Stimulated activated CD8-positive, alpha-beta memory T cell treated with anti-CD3 and anti-CD28 coated beads, Interleukin-2, amount 100 ng/mL, for 48 hours (primary cell): ENCODE measurements around the gene USH2A.

ENCODE experiments used
- DNase-seq, 2 donors: peaks; one replicate each; pipeline ENCODE4 v3.0.0-alpha.2; 2020; ENCODE audit warnings: low read depth in 2 of 2

The USH2A gene

DNA sequence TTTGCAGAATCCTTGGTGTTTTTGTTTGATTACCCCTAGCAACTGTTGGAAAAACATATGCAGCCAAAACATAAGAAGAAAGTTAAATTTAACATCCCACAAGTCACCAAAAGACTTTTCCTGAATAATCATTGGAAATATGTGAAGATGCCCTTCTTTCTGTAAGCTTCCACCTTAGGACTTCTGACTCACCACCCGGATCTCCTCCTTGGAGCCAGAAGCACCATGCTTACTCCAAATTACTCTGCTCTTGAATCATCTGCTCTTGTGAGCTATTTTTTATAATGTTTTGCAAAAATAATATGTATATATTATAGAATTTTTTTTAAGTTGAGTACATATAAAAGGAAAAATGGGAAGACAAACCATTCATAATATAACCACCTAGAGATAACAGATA is 464.4 kb downstream of the USH2A start:
- no peak for DNase-seq

DNA sequence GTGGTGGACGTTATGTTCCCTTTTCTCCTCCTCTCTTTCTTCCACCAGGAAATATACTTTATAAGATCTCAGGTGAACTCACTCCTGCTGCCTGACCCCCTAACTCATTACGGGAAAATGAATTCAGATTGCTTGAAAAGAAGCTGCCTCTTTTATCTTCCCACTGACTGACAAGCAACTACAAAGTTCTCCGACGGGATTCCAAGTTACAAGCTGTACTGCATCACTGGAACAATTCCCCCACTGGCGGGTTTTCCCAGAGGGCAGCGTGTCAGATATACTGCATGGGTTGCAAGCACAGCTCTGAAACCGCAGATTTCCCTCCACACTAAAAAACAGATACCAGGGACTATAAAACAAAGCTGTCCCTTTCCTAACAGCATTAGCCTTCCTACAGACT is 465.6 kb downstream of the USH2A start:
- no peak for DNase-seq

DNA sequence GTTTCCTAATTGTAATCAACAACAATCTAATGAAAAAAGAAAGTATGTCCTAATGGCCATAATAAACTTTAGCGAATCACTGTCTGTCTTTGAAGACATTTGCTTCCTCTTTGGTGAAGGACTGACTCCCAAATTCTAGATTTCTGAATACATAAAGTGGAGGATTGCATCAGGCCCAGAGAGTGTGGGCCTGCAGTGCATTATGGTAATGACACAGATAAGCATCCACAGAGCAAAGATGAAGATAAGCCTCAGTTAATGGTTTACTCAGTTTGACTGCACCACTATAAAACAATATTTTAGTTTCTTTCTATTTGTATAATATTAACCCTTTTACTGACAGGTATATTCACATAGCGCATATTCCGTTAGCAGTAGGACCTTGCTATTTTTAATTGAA is 490.7 kb downstream of the USH2A start:
- no peak for DNase-seq

DNA sequence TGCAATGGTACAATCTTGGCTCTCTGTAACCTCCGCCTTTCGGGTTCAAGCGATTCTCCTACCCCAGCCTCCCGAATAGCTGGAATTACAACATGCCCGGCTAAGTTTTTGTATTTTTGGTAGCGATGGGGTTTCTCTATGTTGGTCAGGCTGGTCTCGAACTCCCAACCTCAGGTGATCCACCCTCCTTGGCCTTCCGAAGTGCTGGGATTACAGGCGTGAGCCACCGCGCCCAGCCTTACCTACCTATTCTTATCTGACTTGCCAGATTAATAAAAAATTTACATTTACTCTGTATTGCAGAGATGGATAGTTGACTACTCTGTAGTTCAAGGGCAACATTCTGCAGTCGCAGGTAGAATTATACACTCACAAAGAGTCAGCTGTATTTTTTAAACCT is 496.6 kb downstream of the USH2A start:
- no peak for DNase-seq

DNA sequence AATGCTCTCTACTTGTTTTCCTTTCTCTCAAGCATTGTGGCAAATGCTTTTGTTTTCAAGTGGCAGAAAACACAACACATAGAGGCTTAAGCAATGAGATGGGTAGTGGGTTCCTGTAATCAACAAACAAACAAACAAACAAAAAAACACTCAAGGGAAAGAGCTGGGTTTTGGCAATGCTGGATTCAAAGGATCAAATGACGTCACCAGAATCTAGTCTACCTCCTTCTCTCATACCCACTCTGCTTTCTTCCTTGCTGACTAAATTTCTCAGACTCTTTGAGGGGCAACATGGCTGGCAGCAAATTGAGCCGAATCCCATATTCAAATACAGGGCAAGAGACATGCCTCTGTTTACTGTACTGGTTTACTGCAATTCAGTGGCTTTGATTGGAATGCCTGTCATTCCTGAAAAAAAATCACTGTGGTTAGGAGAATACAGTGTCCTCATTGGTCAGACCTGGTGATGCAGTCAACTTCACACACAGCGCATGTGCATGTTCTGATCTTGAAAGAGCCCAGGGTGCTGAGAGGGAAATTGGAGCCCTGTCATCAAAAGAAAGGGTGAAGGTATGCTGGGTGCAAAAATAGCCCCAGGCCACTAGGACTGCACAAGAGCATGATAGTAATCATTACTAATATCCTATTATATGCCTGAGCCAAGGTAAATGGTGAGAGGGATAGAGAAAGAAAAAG is 500.0 kb downstream of the USH2A start:
- no peak for DNase-seq

DNA sequence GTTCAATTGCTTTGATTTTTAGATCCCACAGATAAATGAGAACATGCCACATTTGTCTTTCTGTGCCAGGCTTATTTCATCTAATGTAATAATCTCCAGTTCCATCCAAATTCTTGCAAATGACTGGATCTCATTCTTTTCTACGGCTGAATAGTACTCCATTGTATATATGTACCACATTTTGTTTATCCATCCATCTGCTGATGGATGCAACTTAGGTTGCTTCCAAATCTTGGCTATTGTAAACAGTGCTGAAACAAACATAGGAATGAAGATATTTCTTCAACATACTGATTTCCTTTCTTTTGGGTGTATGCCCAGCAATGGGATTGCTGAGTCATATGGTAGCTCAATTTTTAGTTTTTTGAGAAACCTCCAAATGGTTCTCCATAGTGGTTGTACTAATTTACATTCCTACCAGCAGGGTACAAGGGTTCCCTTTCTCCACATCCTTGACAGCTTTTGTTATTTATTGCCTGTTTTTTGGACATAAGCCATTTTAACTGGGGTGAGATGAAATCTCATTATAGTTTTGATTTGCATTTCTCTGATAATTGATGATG is 511.8 kb downstream of the USH2A start:
- DNase-seq, result no peak

DNA sequence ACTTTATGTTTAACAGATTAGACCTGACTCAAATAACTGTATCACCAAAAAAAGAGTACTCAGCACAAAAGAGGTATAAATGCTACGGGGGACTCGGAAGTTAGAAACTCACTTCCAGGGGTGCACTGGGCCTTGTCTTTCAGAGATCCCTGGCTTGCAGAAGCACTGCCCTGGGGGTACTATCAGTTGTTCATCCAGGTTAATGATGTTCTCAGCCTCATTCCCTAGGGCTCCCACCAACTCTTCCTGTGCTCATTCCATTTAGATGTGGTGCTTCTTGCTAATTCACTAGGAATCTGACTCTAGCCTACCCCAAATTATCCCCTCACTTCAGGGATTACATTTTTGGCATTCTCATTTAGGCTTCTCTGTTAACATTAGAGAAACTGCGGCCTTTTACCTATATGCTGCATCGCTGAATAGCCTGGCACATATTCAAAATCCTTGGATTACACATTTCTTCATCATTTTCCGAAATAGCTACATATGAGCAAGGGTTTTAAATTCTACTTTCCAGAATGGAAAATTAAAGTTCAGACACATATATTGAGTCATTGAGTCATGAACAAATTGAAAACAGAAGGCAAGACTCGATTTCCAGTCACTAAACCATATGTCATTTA is 517.6 kb downstream of the USH2A start:
- no peak for DNase-seq

DNA sequence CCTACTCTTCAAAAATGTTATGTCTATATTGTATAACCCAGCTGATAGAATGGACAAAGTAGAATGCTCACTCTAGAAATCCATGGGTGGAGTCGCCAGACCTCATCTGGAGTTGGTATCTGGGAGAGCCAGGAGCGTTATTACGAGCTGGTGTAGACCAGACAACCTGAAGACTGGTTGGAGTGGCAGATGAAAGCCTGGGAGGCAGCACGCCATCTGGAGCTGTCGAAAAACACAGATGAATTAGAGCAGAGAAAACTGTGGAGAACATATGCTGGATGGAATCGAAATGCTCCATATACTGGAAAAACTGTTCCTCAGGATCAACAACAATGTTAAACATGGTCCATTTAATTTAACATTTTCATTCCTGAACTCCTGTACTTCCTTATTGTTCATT is 522.6 kb downstream of the USH2A start:
- DNase-seq, result no peak

DNA sequence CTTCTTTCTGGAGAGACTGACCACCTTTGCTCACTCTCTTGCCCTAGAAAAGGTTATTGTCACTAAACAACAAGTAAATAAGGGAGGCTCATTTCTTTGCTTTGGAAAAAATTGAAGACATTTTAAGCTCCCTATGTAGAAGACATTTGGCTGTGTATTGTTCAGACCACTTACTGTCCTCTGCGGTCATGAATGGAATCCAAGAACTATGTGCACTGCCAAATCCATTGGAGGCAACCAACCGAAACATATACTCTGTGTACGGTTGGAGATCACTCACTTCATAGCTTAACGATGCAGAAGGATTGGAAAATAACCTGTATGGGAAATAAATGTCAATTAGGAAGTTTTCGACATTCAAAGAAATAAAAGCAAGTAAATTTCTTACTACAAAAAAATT is 523.3 kb downstream of the USH2A start:
- no peak for DNase-seq

DNA sequence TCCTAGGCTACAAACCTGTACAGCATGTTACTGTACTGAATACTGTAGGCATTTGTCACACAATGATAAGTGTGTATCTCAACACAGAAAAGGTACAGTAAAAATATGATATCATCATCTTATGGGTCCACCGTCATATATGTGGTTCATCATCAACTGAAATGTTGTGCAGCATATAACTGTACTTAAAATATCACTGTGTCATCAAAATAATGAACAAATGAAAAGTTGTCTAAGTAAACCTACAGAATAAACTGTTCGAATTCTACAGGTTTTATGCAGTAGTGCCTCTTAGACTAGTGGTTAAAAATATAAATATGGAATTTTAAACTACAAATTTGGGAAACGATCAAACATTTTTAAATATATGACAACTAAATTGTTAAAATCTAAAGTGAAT is 527.4 kb downstream of the USH2A start:
- DNase-seq, result no peak

DNA sequence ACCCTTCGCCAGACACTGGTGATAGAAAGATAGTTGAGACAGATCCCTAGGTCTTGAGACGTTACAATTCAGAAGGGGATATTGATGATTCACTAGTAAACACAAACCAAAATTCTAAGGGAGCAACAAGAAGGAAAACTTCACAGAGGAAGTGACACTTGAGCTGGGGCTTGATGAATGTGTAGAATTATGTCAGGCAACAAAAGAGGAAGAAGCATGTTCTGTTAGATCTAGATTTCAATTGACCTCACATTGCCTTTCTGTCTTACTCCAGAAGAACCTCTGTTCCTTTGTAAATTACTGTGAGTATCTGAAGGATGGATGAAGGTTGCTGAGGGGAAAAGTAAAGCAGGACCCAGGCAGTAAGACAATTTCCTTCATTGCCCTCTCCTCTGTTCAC is 528.0 kb downstream of the USH2A start:
- DNase-seq, result no peak

DNA sequence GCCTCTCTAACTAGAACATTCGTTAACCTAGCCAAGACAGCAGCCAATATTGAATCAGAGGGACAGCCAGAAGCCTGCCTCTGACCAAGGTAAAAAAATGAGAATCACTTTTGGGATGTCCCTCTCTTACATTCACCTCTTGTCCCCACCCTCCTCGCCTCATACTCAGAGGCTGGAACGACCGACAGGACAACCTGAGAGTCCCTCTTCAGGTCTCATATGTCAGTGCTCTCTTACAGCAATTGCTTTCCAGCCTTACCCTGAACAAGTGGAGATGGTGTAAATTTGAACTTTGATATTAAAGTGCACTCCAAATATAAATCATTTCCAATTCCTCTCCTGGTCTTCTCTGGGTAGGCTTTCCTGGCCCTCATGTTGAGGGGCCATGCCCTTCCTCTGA is 528.6 kb downstream of the USH2A start:
- no peak for DNase-seq

DNA sequence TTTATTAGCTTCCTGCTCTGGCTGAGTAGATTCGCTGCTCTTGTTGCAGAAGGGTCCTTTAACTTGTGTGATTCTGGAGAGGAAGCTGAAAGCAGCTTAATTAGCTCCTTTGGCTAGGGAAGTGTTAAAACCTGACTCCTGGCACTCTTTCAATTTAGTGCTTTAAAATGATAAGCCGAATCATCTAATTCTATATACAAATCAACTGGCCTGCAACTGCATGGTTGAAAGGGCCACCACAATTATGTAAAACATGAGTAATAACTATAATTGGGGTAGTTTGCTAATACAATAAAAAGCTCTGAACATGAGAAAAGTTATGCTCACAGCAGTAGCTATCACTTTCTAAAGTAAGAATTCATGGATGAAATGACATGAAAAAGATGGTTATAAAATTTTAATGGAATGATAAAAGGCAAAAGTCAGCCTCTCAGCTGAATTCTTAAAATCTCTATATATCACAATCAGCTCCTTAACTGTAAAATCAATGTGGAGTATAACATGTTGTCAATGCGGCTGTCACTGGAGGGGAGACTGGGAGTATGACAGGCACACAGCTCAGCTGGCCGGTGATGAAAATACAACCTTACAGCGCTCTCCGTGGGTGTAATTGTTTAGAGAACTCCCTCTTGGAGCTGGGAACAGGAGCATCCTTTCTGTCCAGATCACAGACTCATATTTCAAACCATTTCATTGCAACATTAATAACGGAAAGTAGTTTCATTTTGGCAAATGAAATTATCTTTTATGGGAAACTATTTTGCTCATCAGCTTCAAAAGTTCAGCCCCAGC is 531.8 kb downstream of the USH2A start:
- no peak for DNase-seq

DNA sequence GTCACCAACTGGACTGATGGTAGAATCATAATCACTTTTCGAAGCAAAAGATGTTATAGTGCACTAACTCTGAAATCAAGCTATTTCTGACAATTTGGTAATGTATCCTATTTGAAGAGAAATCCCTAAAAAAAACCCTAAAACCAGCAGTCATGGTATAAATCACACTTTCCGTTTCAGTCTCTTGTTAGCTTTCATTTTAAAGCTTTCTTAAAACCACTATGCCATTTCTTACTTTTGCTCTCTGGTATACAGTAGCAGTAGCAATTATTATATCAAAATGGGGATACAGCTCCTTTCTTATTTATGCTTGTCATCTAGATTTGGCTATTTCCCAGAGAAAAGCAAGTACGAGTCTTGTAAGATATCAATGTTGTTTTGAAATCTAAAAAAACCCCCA is 532.8 kb downstream of the USH2A start:
- DNase-seq, result no peak

DNA sequence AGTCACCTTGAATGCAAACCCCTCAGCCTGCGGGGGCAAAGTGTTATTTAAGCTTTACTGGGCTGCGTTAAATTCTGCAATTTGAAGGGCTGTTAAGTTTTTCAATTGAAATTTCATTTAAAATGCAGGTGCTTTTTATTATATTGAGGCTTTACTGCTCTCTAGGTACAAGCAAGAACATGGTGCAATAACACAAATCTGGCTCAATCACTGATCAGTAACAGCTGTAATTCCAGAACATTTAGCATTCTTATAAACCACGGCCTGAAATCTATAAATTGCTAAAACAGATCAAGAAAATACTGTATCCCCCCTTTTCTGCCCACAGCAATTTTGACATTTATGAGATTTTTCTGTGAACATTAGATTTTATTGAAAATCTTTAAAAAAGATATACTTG is 533.4 kb downstream of the USH2A start:
- no peak for DNase-seq

DNA sequence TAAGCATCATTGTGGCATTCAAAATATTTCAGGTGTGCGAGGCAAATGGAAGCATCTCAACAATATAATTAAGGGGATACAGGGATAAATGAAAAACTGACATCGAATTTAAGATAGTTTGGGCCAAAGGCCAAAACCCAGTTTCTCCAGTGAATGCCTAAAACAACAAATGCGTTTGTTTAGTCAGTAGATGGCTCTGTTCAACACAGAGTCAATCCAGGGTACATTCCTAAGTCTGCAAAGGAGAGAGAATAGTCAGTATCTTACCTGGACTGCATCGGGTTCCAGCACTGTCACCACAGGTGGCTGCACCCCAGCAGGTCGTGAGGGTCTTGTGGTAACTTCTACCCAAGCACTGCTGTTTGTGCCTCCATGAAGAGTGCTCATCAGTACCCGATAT is 535.1 kb downstream of the USH2A start:
- no peak for DNase-seq

DNA sequence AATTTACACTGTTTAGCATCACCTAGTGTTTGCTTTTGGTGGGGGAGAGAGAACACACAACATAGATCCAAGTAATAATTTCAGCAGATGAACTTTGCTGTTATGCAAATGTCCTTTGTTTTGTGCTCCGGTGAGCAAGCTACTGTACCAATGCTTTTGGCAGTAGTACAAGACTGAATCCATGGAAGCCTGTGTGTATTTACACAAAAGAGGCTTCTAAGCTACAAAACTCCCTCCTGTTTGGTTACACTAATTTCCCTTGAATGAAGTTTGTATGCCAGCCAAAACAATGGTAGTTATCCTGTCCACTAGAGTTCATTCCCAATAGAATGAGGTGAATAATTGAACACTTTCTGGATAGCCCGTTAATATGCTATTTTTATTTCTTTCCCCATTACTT is 535.6 kb downstream of the USH2A start:
- no peak for DNase-seq

DNA sequence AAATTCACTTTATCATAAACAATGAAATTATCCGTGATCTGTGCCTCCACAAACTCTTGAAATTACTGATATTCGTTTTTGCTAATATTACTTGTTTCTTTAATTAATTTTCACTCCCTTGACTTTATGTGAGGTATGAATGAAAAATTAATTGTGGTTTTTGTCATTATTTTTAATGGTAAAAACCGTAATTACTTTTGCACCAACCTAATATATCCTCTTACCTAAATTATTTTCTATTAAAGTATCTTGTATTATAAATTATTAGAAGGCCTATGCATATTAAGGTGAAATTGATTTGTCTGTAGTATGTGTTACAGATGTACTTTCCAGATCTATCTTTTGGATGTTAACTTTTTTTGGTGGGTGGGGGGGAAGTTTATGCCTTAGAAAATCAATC is 540.2 kb downstream of the USH2A start:
- no peak for DNase-seq

DNA sequence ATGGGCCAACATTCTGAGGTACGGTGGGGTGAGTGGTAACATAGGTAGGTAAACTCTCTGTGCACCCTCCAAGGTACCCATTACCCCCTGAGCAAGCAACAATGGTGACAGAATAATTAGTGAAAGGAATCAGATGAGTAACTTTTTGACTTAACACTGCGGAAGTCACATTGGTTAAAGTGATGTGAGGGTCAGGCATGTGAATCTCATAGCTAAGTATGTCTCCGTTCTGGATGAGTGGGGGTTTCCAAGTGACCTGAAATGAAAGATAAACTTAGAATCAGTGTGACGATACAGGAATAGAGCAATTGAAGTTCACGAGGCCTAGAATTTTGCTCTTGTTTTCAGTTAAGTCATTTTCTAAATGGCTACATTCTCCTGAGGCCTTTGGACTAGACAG is 544.4 kb downstream of the USH2A start:
- DNase-seq, result no peak

DNA sequence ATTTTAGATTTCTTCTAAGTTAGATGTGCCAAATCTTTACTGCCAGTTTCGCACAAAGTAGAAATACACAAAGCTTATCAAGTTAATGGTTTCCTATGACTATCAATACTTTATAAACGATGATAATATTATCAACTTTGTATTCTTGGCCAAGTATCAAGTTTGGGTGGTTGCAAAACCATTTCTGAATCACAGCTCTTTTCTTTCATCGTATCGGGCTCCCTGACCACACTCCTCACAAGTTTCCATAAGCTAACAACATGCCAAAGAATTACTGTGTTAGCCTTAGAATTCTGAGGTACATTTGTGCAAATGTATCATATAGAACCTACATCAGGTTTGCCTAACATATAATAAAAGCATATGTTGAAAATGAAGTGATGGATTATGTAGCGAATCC is 545.1 kb downstream of the USH2A start:
- DNase-seq, result no peak

DNA sequence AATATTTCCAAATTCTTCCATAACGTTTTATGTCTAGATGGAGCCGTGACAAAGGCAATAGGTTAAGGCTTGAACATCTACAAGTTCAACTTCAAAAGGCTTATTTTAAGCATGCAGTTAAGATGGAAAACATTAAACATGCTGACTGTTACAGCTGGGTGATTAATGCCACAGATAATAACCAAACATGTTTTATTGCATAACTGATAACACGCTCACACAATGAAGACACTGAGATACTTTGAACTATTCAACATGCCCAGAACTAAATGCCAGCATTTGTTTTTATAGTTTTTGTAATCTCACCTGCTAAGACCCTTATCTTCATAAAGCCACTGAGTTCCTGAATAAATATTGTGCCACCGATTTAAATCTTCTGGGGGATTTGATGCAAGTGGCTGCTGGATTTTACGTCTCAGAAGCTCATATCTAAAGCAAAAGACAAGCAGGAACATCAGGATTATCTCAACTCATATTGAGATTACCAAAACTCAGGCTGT is 545.7 kb downstream of the USH2A start:
- DNase-seq, result no peak

DNA sequence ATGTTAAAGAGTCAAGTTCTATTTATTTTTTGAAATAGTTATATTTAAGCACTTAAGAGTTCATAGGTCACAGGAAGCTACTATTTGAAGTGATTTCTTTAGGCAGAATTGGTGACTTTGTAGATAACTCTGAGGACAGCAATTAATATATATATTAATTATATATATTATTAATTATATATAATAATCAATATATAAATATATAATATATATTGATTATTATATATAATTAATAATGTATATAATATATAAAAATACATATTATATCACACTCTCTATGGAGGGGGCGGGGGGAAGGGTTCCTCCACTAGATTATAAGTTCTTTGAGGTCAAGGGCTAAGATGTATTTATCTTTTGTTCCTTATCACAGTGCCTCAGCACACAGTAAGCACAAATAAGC is 547.5 kb downstream of the USH2A start:
- no peak for DNase-seq

DNA sequence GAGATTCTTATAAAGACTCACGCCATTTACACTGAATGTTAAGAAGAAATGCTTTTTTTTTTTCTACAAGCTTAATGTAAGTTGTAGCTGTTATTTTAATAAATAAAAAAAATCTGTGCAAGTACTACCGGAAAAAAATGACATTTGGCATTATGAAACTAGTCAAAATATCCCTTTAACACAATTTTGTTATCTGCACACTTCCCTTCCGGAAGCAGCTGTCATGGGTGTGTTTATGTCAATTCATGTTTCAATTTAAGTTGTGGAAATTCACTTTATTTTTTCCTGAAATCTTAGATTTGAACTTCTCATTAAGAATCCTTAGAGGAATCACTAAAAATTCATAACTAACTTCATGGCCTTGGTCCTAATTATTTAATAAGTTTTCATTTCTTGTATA is 548.0 kb downstream of the USH2A start:
- DNase-seq, result no peak
